ENCODE results near the gene SPIN2B. TPM values are rescaled to one million over a fixed set of nuclear protein-coding genes. Genes with fewer than 3 reads are reported as not detected.

The SPIN2B gene
- total and polyA plus RNA-seq, 2 of the 13 experiments (the other 11 are each of a cell fraction or from before 2014, with no cell fraction given), result 7.9 to 10.4 TPM

- TF ChIP-seq ZHX2 (IDR thresholded peaks at IDR 0.05; ENCODE audit: low read depth) (no peak), ZHX2 (CRISPR knock-in tag; IDR thresholded peaks at IDR 0.05; ENCODE audit: borderline replicate concordance) (no peak), ZKSCAN1 (IDR thresholded peaks at IDR 0.05; ENCODE audit: low read length) (no peak), ATRX (CRISPR knock-in tag; IDR thresholded peaks at IDR 0.05; ENCODE audit: borderline replicate concordance) (no peak), KLF6 (CRISPR knock-in tag; IDR thresholded peaks at IDR 0.05) (no peak), ZNF629 (CRISPR knock-in tag; conservative IDR thresholded peaks at IDR 0.05) (no peak), DR1 (CRISPR knock-in tag; IDR thresholded peaks at IDR 0.05) (no peak), NFAT5 (CRISPR knock-in tag; IDR thresholded peaks at IDR 0.05) (no peak), ZMYM3 (CRISPR knock-in tag; IDR thresholded peaks at IDR 0.05) (no peak), MEF2D (CRISPR knock-in tag; IDR thresholded peaks at IDR 0.05) (no peak), HOXA9 (CRISPR knock-in tag; IDR thresholded peaks at IDR 0.05; ENCODE audit: borderline replicate concordance) (no peak), SIN3A (IDR thresholded peaks at IDR 0.05; ENCODE audit: borderline replicate concordance, low read depth, low read length) (no peak), ZBTB42 (CRISPR knock-in tag; IDR thresholded peaks at IDR 0.05) (no peak), ELK4 (CRISPR knock-in tag; IDR thresholded peaks at IDR 0.05; ENCODE audit: borderline replicate concordance) (no peak), RFX1 (IDR thresholded peaks at IDR 0.05) (no peak), PRMT3 (CRISPR knock-in tag; IDR thresholded peaks at IDR 0.05; ENCODE audit: borderline replicate concordance, low read depth) (no peak), ZNF367 (CRISPR knock-in tag; IDR thresholded peaks at IDR 0.05; ENCODE audit: borderline replicate concordance) (no peak), BATF2 (CRISPR knock-in tag; IDR thresholded peaks at IDR 0.05) (no peak)
These were observed at the start of gene SPIN2B (continued) for GRCh38 chrX:57121162-57121755.
